T-helper 1 cell (primary cell): ENCODE data around the gene IVL.

ENCODE experiments used
- DNase-seq, 5 donors: peaks; one replicate each; pipeline ENCODE4 v3.0.0-alpha.2; 2012 to 2020

IVL gene

DNA sequence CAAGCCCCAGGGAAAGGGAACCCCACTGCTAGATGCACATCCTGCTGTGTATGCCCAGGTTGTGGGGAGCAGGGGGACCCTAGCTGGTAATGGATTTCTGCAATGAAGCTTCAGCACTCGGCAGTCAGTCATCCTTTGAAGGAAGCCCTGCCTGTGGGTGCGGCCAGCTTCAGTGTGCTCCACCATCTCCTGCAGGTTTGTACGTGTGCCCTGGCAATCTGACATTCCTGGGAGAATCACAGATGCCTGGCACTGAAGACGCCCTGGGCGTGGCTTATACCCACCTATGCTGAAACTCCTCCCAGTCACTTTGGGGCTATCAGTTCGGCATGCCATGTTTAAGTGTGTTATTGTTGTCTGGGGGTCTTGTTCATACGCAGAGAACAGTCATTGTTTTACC is 45.4 kb downstream of the IVL start:
- DNase-seq, result no peak

- DNase-seq, result no peak
Observed at GRCh38 chr1:152954436-152954835, 46.1 kb downstream of the IVL start.

GRCh38 chr1:152957561-152957960 is 49.2 kb downstream of the IVL start:
- no peak for DNase-seq

DNA sequence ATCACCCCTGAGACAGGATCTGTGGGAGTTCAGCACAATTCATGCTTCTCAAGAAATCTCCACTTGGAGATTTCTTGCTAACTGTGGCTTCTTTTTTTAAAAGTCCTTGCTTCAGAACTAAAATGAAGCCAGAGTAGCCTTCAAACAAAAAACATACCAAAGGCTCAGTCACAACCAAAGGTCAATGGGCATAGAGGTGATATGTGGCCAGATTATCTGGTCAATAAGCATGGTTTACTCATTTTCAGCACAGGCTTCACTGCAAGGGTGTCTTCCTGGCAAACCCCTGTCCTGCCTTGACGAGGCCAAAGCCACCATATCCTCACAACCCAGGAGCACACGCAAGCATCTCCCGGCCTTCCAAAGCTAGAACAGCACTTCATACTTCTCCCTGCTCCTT is 50.9 kb downstream of the IVL start:
- DNase-seq, result no peak

GRCh38 chr1:152959801-152960451 is 51.6 kb downstream of the IVL start:
- no peak for DNase-seq

DNA sequence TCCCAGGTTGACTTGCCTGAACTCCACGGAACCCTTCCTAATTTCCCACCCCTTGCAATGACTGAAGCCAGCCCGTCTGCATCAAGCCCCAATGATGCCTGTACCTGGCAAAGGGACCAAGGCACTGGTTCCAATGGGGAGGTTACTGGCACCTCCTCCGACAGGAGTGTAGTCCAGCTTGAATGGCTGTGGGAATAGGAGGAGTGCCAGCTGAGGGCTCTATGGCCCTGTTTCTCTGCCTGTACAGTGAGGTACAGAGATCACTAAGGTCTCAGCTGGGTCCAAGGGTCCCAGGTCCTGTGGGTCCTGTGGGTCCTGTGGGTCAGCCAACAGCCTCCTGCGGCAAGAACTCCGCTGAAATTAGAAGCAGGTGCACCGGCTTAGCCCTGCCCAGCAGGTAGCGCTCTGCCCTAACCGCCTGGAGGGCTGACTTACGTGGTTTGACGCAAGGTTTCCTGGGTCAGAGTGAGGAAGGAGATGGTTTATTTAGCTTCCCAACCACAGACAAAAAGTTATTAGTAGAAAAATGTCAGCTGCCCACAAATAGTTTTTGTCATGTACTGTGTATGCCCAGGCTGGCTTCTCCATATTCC is 52.2 kb downstream of the IVL start:
- DNase-seq, result no peak
